Stimulated activated CD8-positive, alpha-beta memory T cell treated with anti-CD3 and anti-CD28 coated beads, Interleukin-12 subunit alpha, Interleukin-12 subunit beta, amount 100 ng/mL, for 24 hours (primary cell): ENCODE measurements around the gene C2orf68.
A peak's percentile ranks its signal among the peaks of the same experiment; 100 is the strongest.
"Not testable (repeated sequence)": the region's sequence is repeated elsewhere in the genome, so short reads cannot be mapped to it uniquely, and the experiment has no call there.

ENCODE experiments used
- DNase-seq: peaks from one replicate; pipeline ENCODE4 v3.0.0-alpha.2; 2020; ENCODE audit errors: extremely low read depth

C2orf68 gene

DNA sequence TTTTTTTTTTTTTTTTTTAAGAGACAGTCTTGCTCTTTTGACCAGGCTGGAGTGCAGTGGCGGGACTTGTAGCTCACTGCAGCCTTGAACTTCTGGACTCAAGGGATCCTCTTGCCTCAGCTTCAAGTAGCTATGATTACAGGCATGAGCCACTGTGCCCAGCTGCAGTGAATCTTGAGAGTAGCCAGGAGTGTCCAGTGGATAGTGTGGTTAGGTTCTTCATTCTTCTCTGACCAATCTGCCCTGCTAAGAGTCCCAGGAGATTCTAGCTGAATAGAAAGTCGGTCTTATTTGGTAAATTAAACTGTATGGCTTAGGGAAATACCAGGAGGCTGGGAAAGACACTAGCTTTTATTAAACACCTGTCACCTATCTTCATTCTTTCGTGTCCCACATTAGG is 19.4 kb upstream of the C2orf68 start:
- DNase-seq: no peak

- no peak for DNase-seq
Measured at GRCh38 chr2:85628658-85629057, 16.8 kb upstream of the C2orf68 start.

GRCh38 chr2:85623991-85624390 is 12.1 kb upstream of the C2orf68 start:
- DNase-seq: no peak

GRCh38 chr2:85621338-85621737 is 9.5 kb upstream of the C2orf68 start:
- no peak for DNase-seq

DNA sequence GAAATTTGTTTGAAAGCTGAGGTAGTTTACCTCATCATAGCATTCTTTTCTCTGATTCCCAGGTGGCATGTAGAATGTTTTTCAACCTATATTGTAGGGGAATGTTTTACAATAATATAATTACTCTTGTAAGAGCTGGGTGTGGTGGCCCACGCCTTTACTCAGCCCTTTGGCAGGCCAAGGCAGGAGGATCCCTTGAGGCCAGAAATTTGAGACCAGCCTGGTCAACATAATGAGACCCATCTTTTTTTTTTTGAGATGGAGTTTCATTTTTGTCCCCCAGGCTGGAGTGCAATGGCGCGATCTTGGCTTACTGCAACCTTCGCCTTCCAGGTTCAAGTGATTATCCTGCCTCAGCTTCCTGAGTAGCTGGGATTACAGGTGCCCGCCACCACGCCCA is 7.8 kb upstream of the C2orf68 start:
- no peak for DNase-seq

DNA sequence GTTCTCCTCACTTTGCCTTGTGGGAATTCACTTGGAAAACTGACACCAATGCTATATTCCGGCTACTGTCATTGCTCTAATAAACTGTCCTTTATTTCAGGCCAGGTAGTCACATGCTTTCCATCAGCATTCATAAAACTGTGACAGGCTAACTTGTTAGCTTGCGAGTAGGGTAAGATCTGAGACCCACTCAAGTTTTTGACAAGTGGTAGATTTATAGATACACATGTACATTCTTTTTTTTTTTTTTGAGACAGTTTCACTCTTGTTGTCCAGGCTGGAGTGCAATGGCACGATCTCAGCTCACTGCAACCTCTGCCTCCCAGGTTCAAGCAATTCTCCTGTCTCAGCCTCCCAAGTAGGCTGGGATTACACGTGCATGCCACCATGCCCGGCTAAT is 5.9 kb upstream of the C2orf68 start:
- not testable (repeated sequence) for DNase-seq

DNA sequence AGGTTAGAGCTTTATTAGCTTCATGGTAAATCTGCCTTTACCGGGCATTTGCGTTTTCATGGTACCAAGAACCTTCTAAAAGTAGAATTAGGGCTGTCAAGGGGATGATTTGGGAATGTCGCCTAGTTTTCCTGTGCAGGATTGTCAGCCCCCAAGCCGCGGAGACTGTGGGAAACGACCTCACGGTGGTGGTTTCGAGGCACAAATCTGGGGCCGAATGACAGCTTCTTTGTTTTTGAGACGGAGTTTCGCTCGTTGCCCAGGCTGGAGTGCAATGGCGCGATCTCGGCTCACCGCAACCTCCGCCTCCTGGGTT is 3.5 kb upstream of the C2orf68 start:
- DNase-seq: no peak

- DNase-seq: not testable (repeated sequence)
Measured at GRCh38 chr2:85614757-85615156, 2.9 kb upstream of the C2orf68 start.

GRCh38 chr2:85613717-85614515 is 2.0 kb upstream of the C2orf68 start:
- DNase-seq: no peak

- no peak for DNase-seq
Measured at GRCh38 chr2:85611217-85611704, 605 bp downstream of the C2orf68 start.

DNA sequence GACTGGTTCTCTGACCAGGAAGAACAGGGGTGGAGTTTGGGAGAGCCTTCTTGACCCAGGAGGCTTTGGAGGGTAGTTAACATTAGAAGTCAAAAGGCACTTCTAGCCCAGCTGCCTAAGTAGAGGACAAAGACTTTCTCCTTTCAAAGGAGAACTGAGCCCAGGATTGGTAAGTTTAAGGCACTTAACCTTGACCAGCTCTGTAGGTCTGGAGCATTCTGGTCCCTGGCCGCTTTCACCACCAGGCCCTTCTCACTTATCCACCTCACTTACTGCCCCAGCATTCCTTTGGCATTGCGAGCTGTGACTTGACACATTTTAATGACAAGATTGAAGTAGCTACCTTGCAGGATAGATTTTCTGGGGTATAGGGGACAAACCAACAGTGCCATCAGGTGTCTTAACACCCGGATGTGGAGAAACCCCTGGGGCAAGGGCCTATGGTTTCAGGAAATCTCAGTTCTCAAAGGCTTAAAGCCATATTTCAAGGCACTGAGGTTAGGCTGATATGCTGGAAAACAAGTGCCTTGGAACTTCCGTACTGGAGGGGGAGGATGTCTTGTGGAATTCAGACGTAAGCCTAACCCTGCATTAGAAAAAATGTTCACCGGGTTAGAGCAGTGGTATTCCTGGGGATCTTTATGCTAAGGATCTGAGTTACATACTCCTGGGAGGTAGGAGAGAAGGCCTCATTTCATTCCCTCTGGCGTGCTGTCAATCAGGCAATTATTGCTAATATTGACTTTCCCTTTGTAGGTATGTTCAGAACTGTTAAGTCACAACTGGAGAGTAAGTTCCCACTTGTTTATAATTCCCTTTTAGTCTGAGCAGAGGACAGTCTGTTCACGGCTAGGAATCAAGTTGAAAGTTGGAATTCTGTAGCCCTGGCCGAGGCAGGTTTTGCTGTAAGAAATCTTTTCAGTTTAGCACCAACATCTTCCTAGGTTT is 4.3 kb downstream of the C2orf68 start:
- no peak for DNase-seq

DNA sequence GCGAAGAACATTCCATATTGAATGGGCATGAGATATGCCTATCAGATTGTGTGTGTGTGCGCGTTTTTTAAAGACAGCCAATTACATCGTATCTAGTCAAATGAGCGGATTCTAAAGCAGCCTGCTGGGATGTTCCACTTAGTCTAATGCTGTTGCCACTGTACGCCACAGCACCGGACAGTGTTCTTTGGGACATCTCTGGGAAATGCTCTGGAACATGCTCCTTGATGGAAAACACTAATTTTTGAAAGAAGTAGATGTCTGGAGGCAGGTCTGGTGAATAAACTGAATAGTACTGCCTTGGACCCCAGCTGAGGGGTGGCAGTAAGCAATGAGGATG is 5.8 kb downstream of the C2orf68 start:
- no peak for DNase-seq

GRCh38 chr2:85605406-85606115 is 6.3 kb downstream of the C2orf68 start:
- no peak for DNase-seq

- DNase-seq: no peak
Measured at GRCh38 chr2:85604568-85605339, 7.1 kb downstream of the C2orf68 start.

- not testable (repeated sequence) for DNase-seq
Measured at GRCh38 chr2:85604133-85604444, 7.8 kb downstream of the C2orf68 start.

- DNase-seq: peak; percentile 74
Measured at GRCh38 chr2:85602476-85603234, 9.2 kb downstream of the C2orf68 start, which contains the start of gene TMEM150A. Gene TMEM150A (minus strand): TSS chr2:85602698. CDS start chr2:85601948, 750 bp downstream.

- DNase-seq: no peak
Measured at GRCh38 chr2:85601771-85602475, 9.9 kb downstream of the C2orf68 start.

GRCh38 chr2:85600951-85601770 is 10.7 kb downstream of the C2orf68 start:
- DNase-seq: no peak

DNA sequence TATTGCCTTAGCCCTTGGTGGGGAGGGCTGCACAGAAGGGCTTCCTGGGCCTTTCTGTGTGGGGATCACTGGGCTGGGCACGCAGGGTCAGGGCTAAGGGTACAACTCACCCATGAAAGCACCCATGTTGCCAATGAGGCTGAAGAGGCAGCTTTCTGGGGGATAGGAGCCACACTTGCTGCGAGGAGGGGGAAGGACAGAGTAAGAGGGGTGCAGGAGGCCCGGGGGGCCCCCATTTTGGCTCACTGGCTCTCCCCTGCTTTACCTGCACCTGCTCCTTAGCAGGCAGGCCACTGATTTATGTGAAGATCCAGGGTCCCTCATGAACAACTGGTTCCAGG is 11.7 kb downstream of the C2orf68 start:
- DNase-seq: no peak
